LNCaP clone FGC (cell line): ENCODE data around the gene TMEM184A.

Experiments used
- DNase-seq: peaks from one replicate; pipeline ENCODE4 v3.0.0-alpha.2; 2011; ENCODE audit warnings: low read depth
- H3K4me3 ChIP-seq: 2 replicates; pipeline ENCODE4 v1.5.1; 2011; ENCODE audit warnings: mild to moderate bottlenecking, low read depth, low read length, control low read depth
- CTCF ChIP-seq: IDR thresholded peaks from 2 replicates; pipeline ENCODE4 v1.5.1; 2012; ENCODE audit warnings: mild to moderate bottlenecking; ENCODE audit not compliant: control insufficient read depth, insufficient read depth; ENCODE audit errors: extremely low read depth

Gene TMEM184A

GRCh38 chr7:1595027-1595426, 39.0 kb upstream of the TMEM184A start:
- H3K4me3 ChIP-seq = no peak overlapping the region
- no peak for TF ChIP-seq CTCF
- DNase-seq = no peak

- no peak for TF ChIP-seq CTCF
- no peak for DNase-seq
- no peak overlapping the region for H3K4me3 ChIP-seq
Observed at GRCh38 chr7:1593904-1594421, 38.0 kb upstream of the TMEM184A start.

GRCh38 chr7:1593091-1593866, 37.3 kb upstream of the TMEM184A start:
- no peak overlapping the region for H3K4me3 ChIP-seq

GRCh38 chr7:1592299-1592871, 36.4 kb upstream of the TMEM184A start:
- DNase-seq = no peak
- H3K4me3 ChIP-seq = no peak overlapping the region
- no peak for TF ChIP-seq CTCF

More at GRCh38 chr7:1593091-1593866, 37.3 kb upstream of the TMEM184A start:
- DNase-seq = no peak
- TF ChIP-seq CTCF = peak; percentile 14; the same call in 1 of the 2 replicates

GRCh38 chr7:1591876-1592275, 35.9 kb upstream of the TMEM184A start:
- DNase-seq = no peak
- TF ChIP-seq CTCF = no peak
- H3K4me3 ChIP-seq = no peak overlapping the region

- TF ChIP-seq CTCF = no peak
- DNase-seq = no peak
- no peak overlapping the region for H3K4me3 ChIP-seq
Observed at GRCh38 chr7:1591396-1591795, 35.4 kb upstream of the TMEM184A start.
